ENCODE measurements around the gene LMO7.

DNA sequence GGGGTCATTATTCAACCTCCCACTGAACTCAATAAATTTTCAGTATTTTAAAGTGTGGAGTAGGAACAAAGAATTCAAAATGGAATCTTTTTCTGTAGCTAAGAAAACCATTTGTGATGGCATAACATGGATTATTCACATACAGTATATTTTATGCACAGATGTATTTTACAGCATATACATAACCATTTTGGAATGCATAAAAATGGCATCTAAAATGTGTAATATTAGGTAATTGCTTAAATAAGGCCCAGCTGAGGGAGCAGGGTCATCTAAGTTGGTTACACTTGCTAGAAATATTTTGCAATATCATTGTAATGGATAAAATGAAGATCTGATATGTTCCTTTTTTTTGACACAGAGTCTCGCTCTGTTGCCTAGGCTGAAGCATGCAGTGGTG lies 146.9 kb downstream of the LMO7 start:
- TF ChIP-seq TAF1 (IDR thresholded peaks at IDR 0.05; ENCODE audit: low read depth) (no peak), CEBPB (IDR thresholded peaks at IDR 0.05) (no peak), EP300 (IDR thresholded peaks at IDR 0.05; ENCODE audit: borderline replicate concordance) (no peak), CREB1 (IDR thresholded peaks at IDR 0.05; ENCODE audit: low read depth) (no peak), TEAD4 (IDR thresholded peaks at IDR 0.05) (no peak), RAD21 (IDR thresholded peaks at IDR 0.05; ENCODE audit: low read depth) (no peak), TCF12 (IDR thresholded peaks at IDR 0.05; ENCODE audit: low read depth) (no peak), ZBTB7A (IDR thresholded peaks at IDR 0.05; ENCODE audit: low read depth) (no peak), FOXM1 (IDR thresholded peaks at IDR 0.05; ENCODE audit: borderline replicate concordance, low read depth) (no peak), YY1 (IDR thresholded peaks at IDR 0.05; ENCODE audit: low read depth) (no peak), EGR1 (IDR thresholded peaks at IDR 0.05) (no peak)
- TF ChIP-seq, protein P1, sequence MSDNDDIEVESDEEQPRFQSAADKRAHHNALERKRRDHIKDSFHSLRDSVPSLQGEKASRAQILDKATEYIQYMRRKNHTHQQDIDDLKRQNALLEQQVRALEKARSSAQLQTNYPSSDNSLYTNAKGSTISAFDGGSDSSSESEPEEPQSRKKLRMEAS (IDR thresholded peaks at IDR 0.05) = no peak
- TF ChIP-seq, protein P2, sequence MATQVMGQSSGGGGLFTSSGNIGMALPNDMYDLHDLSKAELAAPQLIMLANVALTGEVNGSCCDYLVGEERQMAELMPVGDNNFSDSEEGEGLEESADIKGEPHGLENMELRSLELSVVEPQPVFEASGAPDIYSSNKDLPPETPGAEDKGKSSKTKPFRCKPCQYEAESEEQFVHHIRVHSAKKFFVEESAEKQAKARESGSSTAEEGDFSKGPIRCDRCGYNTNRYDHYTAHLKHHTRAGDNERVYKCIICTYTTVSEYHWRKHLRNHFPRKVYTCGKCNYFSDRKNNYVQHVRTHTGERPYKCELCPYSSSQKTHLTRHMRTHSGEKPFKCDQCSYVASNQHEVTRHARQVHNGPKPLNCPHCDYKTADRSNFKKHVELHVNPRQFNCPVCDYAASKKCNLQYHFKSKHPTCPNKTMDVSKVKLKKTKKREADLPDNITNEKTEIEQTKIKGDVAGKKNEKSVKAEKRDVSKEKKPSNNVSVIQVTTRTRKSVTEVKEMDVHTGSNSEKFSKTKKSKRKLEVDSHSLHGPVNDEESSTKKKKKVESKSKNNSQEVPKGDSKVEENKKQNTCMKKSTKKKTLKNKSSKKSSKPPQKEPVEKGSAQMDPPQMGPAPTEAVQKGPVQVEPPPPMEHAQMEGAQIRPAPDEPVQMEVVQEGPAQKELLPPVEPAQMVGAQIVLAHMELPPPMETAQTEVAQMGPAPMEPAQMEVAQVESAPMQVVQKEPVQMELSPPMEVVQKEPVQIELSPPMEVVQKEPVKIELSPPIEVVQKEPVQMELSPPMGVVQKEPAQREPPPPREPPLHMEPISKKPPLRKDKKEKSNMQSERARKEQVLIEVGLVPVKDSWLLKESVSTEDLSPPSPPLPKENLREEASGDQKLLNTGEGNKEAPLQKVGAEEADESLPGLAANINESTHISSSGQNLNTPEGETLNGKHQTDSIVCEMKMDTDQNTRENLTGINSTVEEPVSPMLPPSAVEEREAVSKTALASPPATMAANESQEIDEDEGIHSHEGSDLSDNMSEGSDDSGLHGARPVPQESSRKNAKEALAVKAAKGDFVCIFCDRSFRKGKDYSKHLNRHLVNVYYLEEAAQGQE (IDR thresholded peaks at IDR 0.05; ENCODE audit: low read depth) = no peak
- TF ChIP-seq, protein P3, sequence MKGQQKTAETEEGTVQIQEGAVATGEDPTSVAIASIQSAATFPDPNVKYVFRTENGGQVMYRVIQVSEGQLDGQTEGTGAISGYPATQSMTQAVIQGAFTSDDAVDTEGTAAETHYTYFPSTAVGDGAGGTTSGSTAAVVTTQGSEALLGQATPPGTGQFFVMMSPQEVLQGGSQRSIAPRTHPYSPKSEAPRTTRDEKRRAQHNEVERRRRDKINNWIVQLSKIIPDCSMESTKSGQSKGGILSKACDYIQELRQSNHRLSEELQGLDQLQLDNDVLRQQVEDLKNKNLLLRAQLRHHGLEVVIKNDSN (IDR thresholded peaks at IDR 0.05) = no peak
